ENCODE measurements around the gene AMPD2. TPM values are rescaled to one million over a fixed set of nuclear protein-coding genes. Genes with fewer than 3 reads are reported as not detected.

The AMPD2 gene
- total and polyA plus RNA-seq, 9 of the 15 experiments (the other 6 are each of a cell fraction or from before 2014, with no cell fraction given), result 2.0 to 77.7 (median 28.2) TPM

DNA sequence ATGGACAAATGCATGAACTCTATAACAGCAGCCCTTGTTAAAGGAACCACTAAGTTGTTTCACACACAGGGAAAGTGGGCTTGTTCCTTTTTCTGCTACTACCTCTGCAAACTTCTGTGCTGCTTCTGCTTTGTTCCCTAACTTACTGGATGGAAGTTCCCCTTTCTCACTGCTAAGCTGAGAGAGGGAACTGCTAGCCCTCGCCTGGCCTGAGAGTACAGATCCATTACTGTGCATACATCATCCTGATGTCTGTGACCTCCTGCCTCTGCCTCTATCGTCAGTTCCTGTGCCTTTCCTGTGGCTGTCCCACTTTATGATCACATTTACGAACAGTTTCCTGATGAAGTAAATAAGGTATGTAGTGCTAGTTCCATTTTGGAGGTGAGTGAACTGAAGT, 3.8 kb upstream of the AMPD2 start:
- DNase-seq (ENCODE audit: extremely low read depth in 1 of 4, low spot score in 3 of 4) (peak in 1 of 4 experiments; percentile 35), ATAC-seq (no peak), FAIRE-seq (no peak)
- Histone ChIP-seq H3K4me2 (ENCODE audit: insufficient read depth, low read length) (no peak overlapping the region), H3K36me3 (ENCODE audit: control insufficient read depth, insufficient read depth, low read length) (no peaks in the 10 kb centered on the region), H3K27me3 (ENCODE audit: control insufficient read depth in 2 of 2, insufficient read depth in 2 of 2, low read length in 2 of 2) (peaks cover 15 to 18% of the 10 kb centered on the region in 2 experiments; a peak in 4 of 5 replicates), H3K9ac (ENCODE audit: insufficient read depth in 1 of 2, low read depth in 2 of 2, low read length in 2 of 2) (no peak overlapping the region), H3K27ac (ENCODE audit: extremely low read depth, low read depth, low read length) (peak overlapping the region; percentile 1; the same call in 1 of the 3 replicates), H3K4me1 (replicated peaks in 1 of 2; ENCODE audit: control insufficient read depth in 2 of 2, insufficient read depth in 2 of 2, low read length in 2 of 2) (peaks cover 12 to 14% of the 10 kb centered on the region in 2 experiments), H3K4me3 (no peak overlapping the region), H2AFZ (ENCODE audit: low read depth, low read length) (peak overlapping the region; percentile 20), H3K9me3 (replicated peaks; ENCODE audit: control insufficient read depth, insufficient read depth, low read depth, low read length) (no peaks in the 10 kb centered on the region), H3K79me2 (ENCODE audit: control insufficient read depth, insufficient read depth, low read length) (peaks cover 20% of the 10 kb centered on the region), H4K20me1 (replicated peaks; ENCODE audit: control insufficient read depth, insufficient read depth, low read length) (no peaks in the 10 kb centered on the region), H3K9me1 (ENCODE audit: control insufficient read depth, insufficient read depth, low read length) (no peaks in the 10 kb centered on the region)
- no TSS peak for BruUV-seq (replicated peaks)
- in situ Hi-C loops (cut with MboI), result no loop called here
- POLR2A ChIA-PET, result interaction anchor here (0.7 to 2.0 kb wide), 5 partner anchors 10 to 334 kb away, joined by 3 to 13 read pairs (median 3); partner anchors contain the start of gene GNAI3
- 20% methylated on average over 3 of the region's 3 CpGs for WGBS (ENCODE audit: insufficient coverage, low coverage, missing lambda C conversion rate)
- intact Hi-C loops (cut with micrococcal nuclease), result loop anchor here (5.0 kb wide), 1 partner anchor 69 kb away; the partner anchor contains the start of gene GNAI3
- CTCF ChIA-PET (ENCODE audit: low intra/inter-chr PET ratio), result no interaction called here
- TF ChIP-seq MEIS2 (IDR thresholded peaks at IDR 0.05; ENCODE audit: partially characterized antibody), result peak; percentile 32
- no peak for TF ChIP-seq OTX1 (CRISPR knock-in tag; IDR thresholded peaks at IDR 0.05)
- peak; percentile 19; the same call in 1 of the 2 replicates for TF ChIP-seq GABPB1 (CRISPR knock-in tag; IDR thresholded peaks at IDR 0.05)
- TF ChIP-seq ERF (CRISPR knock-in tag; IDR thresholded peaks at IDR 0.05), result peak; percentile 7; the same call in 1 of the 2 replicates
- TF ChIP-seq, protein P1, sequence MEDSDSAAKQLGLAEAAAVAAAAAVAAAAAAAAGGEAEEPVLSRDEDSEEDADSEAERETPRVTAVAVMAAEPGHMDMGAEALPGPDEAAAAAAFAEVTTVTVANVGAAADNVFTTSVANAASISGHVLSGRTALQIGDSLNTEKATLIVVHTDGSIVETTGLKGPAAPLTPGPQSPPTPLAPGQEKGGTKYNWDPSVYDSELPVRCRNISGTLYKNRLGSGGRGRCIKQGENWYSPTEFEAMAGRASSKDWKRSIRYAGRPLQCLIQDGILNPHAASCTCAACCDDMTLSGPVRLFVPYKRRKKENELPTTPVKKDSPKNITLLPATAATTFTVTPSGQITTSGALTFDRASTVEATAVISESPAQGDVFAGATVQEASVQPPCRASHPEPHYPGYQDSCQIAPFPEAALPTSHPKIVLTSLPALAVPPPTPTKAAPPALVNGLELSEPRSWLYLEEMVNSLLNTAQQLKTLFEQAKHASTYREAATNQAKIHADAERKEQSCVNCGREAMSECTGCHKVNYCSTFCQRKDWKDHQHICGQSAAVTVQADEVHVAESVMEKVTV (CRISPR knock-in tag; IDR thresholded peaks at IDR 0.05), result no peak
- no peak for TF ChIP-seq U2AF1 (optimal IDR thresholded peaks at IDR 0.05; ENCODE audit: low read depth, low read length)
- no peak for TF ChIP-seq ETV6 (IDR thresholded peaks at IDR 0.05; ENCODE audit: borderline replicate concordance in 1 of 2, low read depth in 2 of 2, low read length in 1 of 2)
- TF ChIP-seq ETV6 (CRISPR knock-in tag; IDR thresholded peaks at IDR 0.05; ENCODE audit: borderline replicate concordance), result no peak
- TF ChIP-seq TOE1 (IDR thresholded peaks at IDR 0.05; ENCODE audit: borderline replicate concordance), result no peak
- 0 out of 2 replicates have a peak, but pooled peaks have one; percentile 36 for TF ChIP-seq TOE1 (CRISPR knock-in tag; IDR thresholded peaks at IDR 0.05; ENCODE audit: borderline replicate concordance, low read depth)
- TF ChIP-seq ARHGAP35 (IDR thresholded peaks at IDR 0.05; ENCODE audit: partially characterized antibody), result no peak
- peak; percentile 70 for TF ChIP-seq CREM (IDR thresholded peaks at IDR 0.05; ENCODE audit: low read depth)
- no peak for TF ChIP-seq HMG20A (CRISPR knock-in tag; conservative IDR thresholded peaks at IDR 0.05)
- no peak for TF ChIP-seq FOXA1 (IDR thresholded peaks at IDR 0.05; ENCODE audit: borderline replicate concordance)
- TF ChIP-seq, protein P2, sequence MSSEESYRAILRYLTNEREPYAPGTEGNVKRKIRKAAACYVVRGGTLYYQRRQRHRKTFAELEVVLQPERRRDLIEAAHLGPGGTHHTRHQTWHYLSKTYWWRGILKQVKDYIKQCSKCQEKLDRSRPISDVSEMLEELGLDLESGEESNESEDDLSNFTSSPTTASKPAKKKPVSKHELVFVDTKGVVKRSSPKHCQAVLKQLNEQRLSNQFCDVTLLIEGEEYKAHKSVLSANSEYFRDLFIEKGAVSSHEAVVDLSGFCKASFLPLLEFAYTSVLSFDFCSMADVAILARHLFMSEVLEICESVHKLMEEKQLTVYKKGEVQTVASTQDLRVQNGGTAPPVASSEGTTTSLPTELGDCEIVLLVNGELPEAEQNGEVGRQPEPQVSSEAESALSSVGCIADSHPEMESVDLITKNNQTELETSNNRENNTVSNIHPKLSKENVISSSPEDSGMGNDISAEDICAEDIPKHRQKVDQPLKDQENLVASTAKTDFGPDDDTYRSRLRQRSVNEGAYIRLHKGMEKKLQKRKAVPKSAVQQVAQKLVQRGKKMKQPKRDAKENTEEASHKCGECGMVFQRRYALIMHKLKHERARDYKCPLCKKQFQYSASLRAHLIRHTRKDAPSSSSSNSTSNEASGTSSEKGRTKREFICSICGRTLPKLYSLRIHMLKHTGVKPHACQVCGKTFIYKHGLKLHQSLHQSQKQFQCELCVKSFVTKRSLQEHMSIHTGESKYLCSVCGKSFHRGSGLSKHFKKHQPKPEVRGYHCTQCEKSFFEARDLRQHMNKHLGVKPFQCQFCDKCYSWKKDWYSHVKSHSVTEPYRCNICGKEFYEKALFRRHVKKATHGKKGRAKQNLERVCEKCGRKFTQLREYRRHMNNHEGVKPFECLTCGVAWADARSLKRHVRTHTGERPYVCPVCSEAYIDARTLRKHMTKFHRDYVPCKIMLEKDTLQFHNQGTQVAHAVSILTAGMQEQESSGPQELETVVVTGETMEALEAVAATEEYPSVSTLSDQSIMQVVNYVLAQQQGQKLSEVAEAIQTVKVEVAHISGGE (CRISPR knock-in tag; IDR thresholded peaks at IDR 0.05), result 0 out of 6 replicates have a peak, but pooled peaks of 1 of the 3 experiments have one; percentile 23
- no peak for TF ChIP-seq ZNF311 (CRISPR knock-in tag; IDR thresholded peaks at IDR 0.05)
- 0 out of 2 replicates have a peak, but pooled peaks have one; percentile 25 for TF ChIP-seq GABPA (tag; conservative IDR thresholded peaks at IDR 0.05; ENCODE audit: low read depth)
- TF ChIP-seq SMARCE1 (IDR thresholded peaks at IDR 0.05), result peak; percentile 46; the same call in 1 of the 2 replicates
- TF ChIP-seq ZNF24 (IDR thresholded peaks at IDR 0.05), result no peak
